Measurements from ENCODE around the gene GPR12.

- TF ChIP-seq MYNN (tag by site-specific recombination; IDR thresholded peaks at IDR 0.05; ENCODE audit: borderline replicate concordance) (no peak), ZNF510 (tag by site-specific recombination; IDR thresholded peaks at IDR 0.05; ENCODE audit: insufficient replicate concordance) (no peak), YY2 (tag by site-specific recombination; IDR thresholded peaks at IDR 0.05) (no peak), KLF1 (tag by site-specific recombination; IDR thresholded peaks at IDR 0.05) (no peak), KLF7 (tag by site-specific recombination; IDR thresholded peaks at IDR 0.05; ENCODE audit: borderline replicate concordance) (no peak)
Measured at GRCh38 chr13:26771796-26772195, 11.2 kb upstream of the GPR12 start.

Measured in HEK293 (cell line).